ENCODE data around the gene FANCC.

The FANCC gene, protein sequence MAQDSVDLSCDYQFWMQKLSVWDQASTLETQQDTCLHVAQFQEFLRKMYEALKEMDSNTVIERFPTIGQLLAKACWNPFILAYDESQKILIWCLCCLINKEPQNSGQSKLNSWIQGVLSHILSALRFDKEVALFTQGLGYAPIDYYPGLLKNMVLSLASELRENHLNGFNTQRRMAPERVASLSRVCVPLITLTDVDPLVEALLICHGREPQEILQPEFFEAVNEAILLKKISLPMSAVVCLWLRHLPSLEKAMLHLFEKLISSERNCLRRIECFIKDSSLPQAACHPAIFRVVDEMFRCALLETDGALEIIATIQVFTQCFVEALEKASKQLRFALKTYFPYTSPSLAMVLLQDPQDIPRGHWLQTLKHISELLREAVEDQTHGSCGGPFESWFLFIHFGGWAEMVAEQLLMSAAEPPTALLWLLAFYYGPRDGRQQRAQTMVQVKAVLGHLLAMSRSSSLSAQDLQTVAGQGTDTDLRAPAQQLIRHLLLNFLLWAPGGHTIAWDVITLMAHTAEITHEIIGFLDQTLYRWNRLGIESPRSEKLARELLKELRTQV

DNA sequence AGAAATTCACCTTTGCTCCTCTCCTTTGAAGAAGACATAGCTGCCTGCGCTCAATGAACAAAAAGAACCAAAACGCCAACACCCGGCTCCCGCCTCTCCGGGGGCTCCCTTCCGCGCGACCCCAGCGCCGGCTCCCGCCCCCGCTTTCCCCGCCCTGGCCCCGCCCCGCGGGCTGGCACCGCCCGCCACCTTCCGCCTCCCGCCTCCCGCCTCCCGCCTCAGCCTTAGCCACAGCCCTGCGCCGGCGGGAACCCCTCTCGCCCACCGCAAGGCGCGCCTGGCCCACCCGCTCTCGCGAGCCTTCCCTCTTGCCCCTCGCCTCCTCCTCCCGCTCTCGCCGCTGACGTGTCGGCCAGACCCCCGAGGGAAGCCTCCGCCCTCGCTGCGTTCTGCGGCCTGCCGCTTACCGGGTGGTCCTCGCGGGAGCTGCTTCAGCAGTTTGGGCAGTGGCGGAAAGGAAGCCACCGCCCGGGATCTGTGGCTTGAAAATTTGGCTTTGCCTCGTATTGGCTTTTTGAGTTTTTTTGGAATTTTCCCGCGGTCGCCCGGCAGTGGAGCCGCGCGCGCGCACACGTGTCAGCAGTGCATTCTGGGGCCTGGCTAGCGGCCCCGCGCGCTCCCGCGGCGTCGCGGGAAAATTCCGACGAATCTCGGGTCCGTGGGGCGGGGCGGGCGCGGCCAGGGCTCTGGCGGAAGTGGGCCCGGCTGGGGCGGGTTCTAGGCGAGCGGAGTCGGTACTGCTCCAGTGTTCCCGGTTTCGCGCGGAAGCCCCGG is at the start of gene FANCC:
TSS of gene FANCC (minus strand) at position 591 of the 774 bp plus-strand sequence. CDS start 68,418 bp downstream, outside the sequence.
- H3K36me3 ChIP-seq (ENCODE audit: control insufficient read depth in 1 of 2, insufficient read depth in 2 of 2, low read length in 2 of 2) = no peaks in the 10 kb centered on the region
- peak within 1 kb of the TSS; percentile 73 for H3K27ac ChIP-seq (ENCODE audit: low read length)
- peak within 1 kb of the TSS; percentile 75 to 91 for H3K4me3 ChIP-seq (ENCODE audit: low read depth in 1 of 2, low read length in 2 of 2)
- no peaks in the 10 kb centered on the region for H3K27me3 ChIP-seq (ENCODE audit: low read depth, low read length)
- no peaks in the 10 kb centered on the region for H3K9me3 ChIP-seq (ENCODE audit: control insufficient read depth in 1 of 2, low read length in 2 of 2)
- peaks cover 0 to 10% of the 10 kb centered on the region in 2 donors for H3K4me1 ChIP-seq (ENCODE audit: control insufficient read depth in 1 of 2, insufficient read depth in 2 of 2, low read length in 2 of 2)

- H3K27ac ChIP-seq (ENCODE audit: low read length) = no peak overlapping the region
- H3K27me3 ChIP-seq (ENCODE audit: low read depth, low read length) = no peaks in the 10 kb centered on the region
- no peaks in the 10 kb centered on the region for H3K4me1 ChIP-seq (ENCODE audit: control insufficient read depth in 1 of 2, insufficient read depth in 2 of 2, low read length in 2 of 2)
- no peaks in the 10 kb centered on the region for H3K36me3 ChIP-seq (ENCODE audit: control insufficient read depth in 1 of 2, insufficient read depth in 2 of 2, low read length in 2 of 2)
- H3K4me3 ChIP-seq (ENCODE audit: low read depth in 1 of 2, low read length in 2 of 2) = no peak overlapping the region
- no peaks in the 10 kb centered on the region for H3K9me3 ChIP-seq (ENCODE audit: control insufficient read depth in 1 of 2, low read length in 2 of 2)
Measured at GRCh38 chr9:95366731-95367325, 49.3 kb upstream of the FANCC start.

- Histone ChIP-seq H3K4me3 (ENCODE audit: low read depth in 1 of 2, low read length in 2 of 2) (no peak overlapping the region), H3K36me3 (ENCODE audit: control insufficient read depth in 1 of 2, insufficient read depth in 2 of 2, low read length in 2 of 2) (no peaks in the 10 kb centered on the region), H3K9me3 (ENCODE audit: control insufficient read depth in 1 of 2, low read length in 2 of 2) (no peaks in the 10 kb centered on the region), H3K27me3 (ENCODE audit: low read depth, low read length) (no peaks in the 10 kb centered on the region), H3K27ac (ENCODE audit: low read length) (no peak overlapping the region), H3K4me1 (ENCODE audit: control insufficient read depth in 1 of 2, insufficient read depth in 2 of 2, low read length in 2 of 2) (no peaks in the 10 kb centered on the region)
Measured at GRCh38 chr9:95365766-95366165, 48.3 kb upstream of the FANCC start.

DNA sequence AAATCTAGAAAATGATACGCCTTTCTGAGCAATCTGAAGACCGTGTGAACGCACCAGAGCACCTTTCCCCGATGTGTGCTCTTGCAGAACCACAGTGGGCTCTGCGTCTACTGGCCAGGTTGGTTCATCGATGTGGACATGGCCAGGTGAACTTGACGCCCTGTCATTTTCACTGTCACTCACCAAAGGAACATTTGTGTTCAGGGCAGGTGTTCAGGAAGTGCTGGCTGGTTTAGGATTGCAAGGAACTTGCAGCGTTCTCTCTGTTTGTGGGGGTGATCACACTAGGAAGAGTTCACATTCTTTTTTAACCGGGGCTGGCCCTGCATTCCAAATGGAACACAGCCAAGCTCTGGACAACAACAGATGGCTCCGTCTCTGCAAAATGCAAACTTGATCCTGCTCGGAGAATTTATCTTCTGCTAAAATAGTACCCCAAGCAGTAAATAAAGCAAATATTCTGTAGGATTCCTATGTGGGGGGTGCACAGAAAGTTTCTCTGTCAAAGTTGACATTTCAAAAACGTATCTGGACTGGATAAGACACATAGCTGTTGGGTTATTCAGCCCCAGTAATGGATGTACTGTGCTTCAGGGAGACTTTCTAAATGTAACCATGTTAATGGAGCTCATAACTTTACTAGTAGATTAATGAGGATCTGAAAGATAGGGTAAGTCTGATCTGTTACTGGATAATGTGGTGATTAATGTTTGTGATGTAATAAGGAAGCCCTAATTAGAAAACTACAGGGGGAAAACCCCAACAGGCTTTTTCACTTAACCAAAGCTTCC is 45.7 kb upstream of the FANCC start:
- H3K9me3 ChIP-seq (ENCODE audit: control insufficient read depth in 1 of 2, low read length in 2 of 2) = no peaks in the 10 kb centered on the region
- no peaks in the 10 kb centered on the region for H3K27me3 ChIP-seq (ENCODE audit: low read depth, low read length)
- no peaks in the 10 kb centered on the region for H3K36me3 ChIP-seq (ENCODE audit: control insufficient read depth in 1 of 2, insufficient read depth in 2 of 2, low read length in 2 of 2)
- no peak overlapping the region for H3K4me3 ChIP-seq (ENCODE audit: low read depth in 1 of 2, low read length in 2 of 2)
- H3K4me1 ChIP-seq (ENCODE audit: control insufficient read depth in 1 of 2, insufficient read depth in 2 of 2, low read length in 2 of 2) = no peaks in the 10 kb centered on the region
- H3K27ac ChIP-seq (ENCODE audit: low read length) = no peak overlapping the region

GRCh38 chr9:95360866-95361265 is 43.4 kb upstream of the FANCC start:
- H3K4me1 ChIP-seq (ENCODE audit: control insufficient read depth in 1 of 2, insufficient read depth in 2 of 2, low read length in 2 of 2) = no peaks in the 10 kb centered on the region
- no peaks in the 10 kb centered on the region for H3K36me3 ChIP-seq (ENCODE audit: control insufficient read depth in 1 of 2, insufficient read depth in 2 of 2, low read length in 2 of 2)
- no peaks in the 10 kb centered on the region for H3K9me3 ChIP-seq (ENCODE audit: control insufficient read depth in 1 of 2, low read length in 2 of 2)
- H3K27me3 ChIP-seq (ENCODE audit: low read depth, low read length) = no peaks in the 10 kb centered on the region
- H3K4me3 ChIP-seq (ENCODE audit: low read depth in 1 of 2, low read length in 2 of 2) = no peak overlapping the region
- no peak overlapping the region for H3K27ac ChIP-seq (ENCODE audit: low read length)

DNA sequence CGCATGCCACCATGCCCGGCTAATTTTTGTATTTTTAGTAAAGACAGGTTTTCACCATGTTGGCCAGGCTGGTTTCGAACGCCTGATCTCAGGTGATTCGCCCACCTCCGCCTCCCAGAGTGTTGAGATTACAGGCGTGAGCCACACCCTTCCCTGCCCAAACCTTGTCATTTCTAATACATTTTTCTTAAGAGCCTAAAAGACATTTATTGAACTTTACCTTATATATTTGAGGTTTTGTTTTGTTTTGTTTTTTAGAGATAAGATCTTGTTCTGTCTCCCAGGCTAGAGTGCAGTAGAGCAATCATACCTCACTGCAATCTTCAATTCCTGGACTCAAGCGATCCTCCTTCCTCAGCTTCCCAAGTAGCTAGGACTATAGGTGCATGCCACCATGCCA is 39.8 kb upstream of the FANCC start:
- H3K4me1 ChIP-seq (ENCODE audit: control insufficient read depth in 1 of 2, insufficient read depth in 2 of 2, low read length in 2 of 2) = no peaks in the 10 kb centered on the region
- H3K27ac ChIP-seq (ENCODE audit: low read length) = no peak overlapping the region
- no peaks in the 10 kb centered on the region for H3K36me3 ChIP-seq (ENCODE audit: control insufficient read depth in 1 of 2, insufficient read depth in 2 of 2, low read length in 2 of 2)
- no peaks in the 10 kb centered on the region for H3K27me3 ChIP-seq (ENCODE audit: low read depth, low read length)
- no peaks in the 10 kb centered on the region for H3K9me3 ChIP-seq (ENCODE audit: control insufficient read depth in 1 of 2, low read length in 2 of 2)
- H3K4me3 ChIP-seq (ENCODE audit: low read depth in 1 of 2, low read length in 2 of 2) = no peak overlapping the region

DNA sequence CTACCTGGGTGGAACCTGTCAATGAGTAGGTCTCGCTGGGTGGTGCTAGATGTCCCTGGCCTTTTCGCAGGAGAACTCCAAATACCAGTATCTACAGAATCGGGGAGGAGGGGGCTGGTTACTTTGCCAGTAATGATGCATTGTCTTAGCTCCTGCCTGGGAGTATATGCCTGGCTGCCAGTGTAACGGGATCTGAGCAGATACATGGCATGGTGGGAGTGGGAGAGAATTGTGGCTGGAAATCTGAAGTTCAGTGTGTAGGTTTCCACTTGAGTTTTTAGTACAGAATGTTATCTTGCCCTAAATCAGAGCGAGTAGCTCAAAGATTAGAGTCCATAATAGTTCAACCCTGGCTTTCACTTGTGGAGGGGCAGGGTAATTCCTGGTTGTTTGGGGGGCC is 38.0 kb upstream of the FANCC start:
- no peaks in the 10 kb centered on the region for H3K4me1 ChIP-seq (ENCODE audit: control insufficient read depth in 1 of 2, insufficient read depth in 2 of 2, low read length in 2 of 2)
- H3K4me3 ChIP-seq (ENCODE audit: low read depth in 1 of 2, low read length in 2 of 2) = no peak overlapping the region
- H3K27ac ChIP-seq (ENCODE audit: low read length) = no peak overlapping the region
- H3K9me3 ChIP-seq (ENCODE audit: control insufficient read depth in 1 of 2, low read length in 2 of 2) = no peaks in the 10 kb centered on the region
- no peaks in the 10 kb centered on the region for H3K36me3 ChIP-seq (ENCODE audit: control insufficient read depth in 1 of 2, insufficient read depth in 2 of 2, low read length in 2 of 2)
- no peaks in the 10 kb centered on the region for H3K27me3 ChIP-seq (ENCODE audit: low read depth, low read length)

DNA sequence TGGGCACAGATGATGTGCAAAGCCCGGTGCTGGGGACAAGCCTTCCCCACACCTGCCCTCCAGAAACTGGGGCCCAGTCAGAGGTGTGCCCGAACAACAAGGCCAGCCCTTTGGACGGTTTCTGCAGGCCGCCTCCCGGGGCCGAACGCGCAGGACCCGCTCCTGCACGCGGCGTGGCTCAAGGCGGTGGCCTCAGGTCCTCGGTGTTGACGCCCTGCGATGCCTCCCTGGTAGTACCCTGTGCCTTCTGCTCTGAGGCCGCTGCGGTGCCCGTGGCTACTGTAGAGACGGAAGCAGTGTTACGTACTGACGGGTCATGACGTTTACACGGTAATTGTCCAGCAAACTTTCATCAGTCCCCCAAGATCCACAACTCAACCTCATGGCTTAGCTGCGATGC is 33.5 kb upstream of the FANCC start:
- no peaks in the 10 kb centered on the region for H3K9me3 ChIP-seq (ENCODE audit: control insufficient read depth in 1 of 2, low read length in 2 of 2)
- no peak overlapping the region for H3K27ac ChIP-seq (ENCODE audit: low read length)
- H3K4me3 ChIP-seq (ENCODE audit: low read depth in 1 of 2, low read length in 2 of 2) = no peak overlapping the region
- H3K4me1 ChIP-seq (ENCODE audit: control insufficient read depth in 1 of 2, insufficient read depth in 2 of 2, low read length in 2 of 2) = peaks cover 0 to 12% of the 10 kb centered on the region in 2 donors
- H3K27me3 ChIP-seq (ENCODE audit: low read depth, low read length) = no peaks in the 10 kb centered on the region
- no peaks in the 10 kb centered on the region for H3K36me3 ChIP-seq (ENCODE audit: control insufficient read depth in 1 of 2, insufficient read depth in 2 of 2, low read length in 2 of 2)

DNA sequence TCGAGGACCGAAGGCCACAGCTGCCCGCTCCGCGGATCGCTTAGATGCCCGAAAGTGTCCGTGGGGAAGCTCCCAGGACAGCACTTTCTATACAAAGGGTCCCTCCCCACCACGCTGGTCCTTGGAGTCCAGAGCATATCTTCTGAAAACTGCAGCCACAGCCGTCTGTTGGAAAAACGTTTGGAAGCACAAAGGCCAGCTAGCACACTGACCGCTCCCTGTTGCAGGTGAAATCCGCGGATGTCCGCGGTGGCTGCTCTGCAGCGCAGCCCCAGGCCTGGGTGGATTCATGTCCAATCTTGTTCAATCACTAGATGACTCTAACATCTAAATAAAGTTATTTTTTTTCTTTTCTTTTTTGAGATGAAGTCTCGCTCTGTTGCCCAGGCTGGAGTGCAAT is 32.8 kb upstream of the FANCC start:
- Histone ChIP-seq H3K27me3 (ENCODE audit: low read depth, low read length) (no peaks in the 10 kb centered on the region), H3K4me3 (ENCODE audit: low read depth in 1 of 2, low read length in 2 of 2) (no peak overlapping the region)

GRCh38 chr9:95349091-95350038 is 31.9 kb upstream of the FANCC start:
- H3K9me3 ChIP-seq (ENCODE audit: control insufficient read depth in 1 of 2, low read length in 2 of 2) = no peaks in the 10 kb centered on the region
- H3K4me3 ChIP-seq (ENCODE audit: low read depth in 1 of 2, low read length in 2 of 2) = peak overlapping the region in 1 of 2 donors; percentile 56
- H3K36me3 ChIP-seq (ENCODE audit: control insufficient read depth in 1 of 2, insufficient read depth in 2 of 2, low read length in 2 of 2) = no peaks in the 10 kb centered on the region
- no peak overlapping the region for H3K27ac ChIP-seq (ENCODE audit: low read length)
- peaks cover 0 to 12% of the 10 kb centered on the region in 2 donors for H3K4me1 ChIP-seq (ENCODE audit: control insufficient read depth in 1 of 2, insufficient read depth in 2 of 2, low read length in 2 of 2)
- H3K27me3 ChIP-seq (ENCODE audit: low read depth, low read length) = no peaks in the 10 kb centered on the region

More for the DNA sequence above, 32.8 kb upstream of the FANCC start:
- H3K4me1 ChIP-seq (ENCODE audit: control insufficient read depth in 1 of 2, insufficient read depth in 2 of 2, low read length in 2 of 2) = peaks cover 0 to 12% of the 10 kb centered on the region in 2 donors
- no peak overlapping the region for H3K27ac ChIP-seq (ENCODE audit: low read length)
- H3K9me3 ChIP-seq (ENCODE audit: control insufficient read depth in 1 of 2, low read length in 2 of 2) = no peaks in the 10 kb centered on the region
- H3K36me3 ChIP-seq (ENCODE audit: control insufficient read depth in 1 of 2, insufficient read depth in 2 of 2, low read length in 2 of 2) = no peaks in the 10 kb centered on the region
